SU-DHL-6 (cell line): Measurements from ENCODE around the gene RASGRP4.

ENCODE experiments used
- H2AFZ ChIP-seq: fragments of 200-600 bp; sonication (generic); 2 replicates; pipeline ENCODE4 v1.6.1; 2014; ENCODE audit warnings: low read depth, mild to moderate bottlenecking, moderate library complexity, mixed read lengths, antibody characterized with exemption, low read length; ENCODE audit not compliant: severe bottlenecking
- H3F3A ChIP-seq: fragments of 200-600 bp; shearing (Covaris generic); 2 replicates; pipeline ENCODE4 v1.6.0; 2016; ENCODE audit warnings: antibody characterized with exemption, mild to moderate bottlenecking; ENCODE audit not compliant: insufficient read depth
- H3K27ac ChIP-seq: fragments of 200-600 bp; sonication (generic); 2 replicates; pipeline ENCODE4 v1.5.1; 2016; ENCODE audit warnings: low read depth, mild to moderate bottlenecking, low read length, moderate library complexity, mixed read lengths
- H3K27me3 ChIP-seq: fragments of 200-600 bp; sonication (generic), shearing (Covaris generic); 2 replicates; pipeline ENCODE4 v1.6.0; 2014; ENCODE audit warnings: mild to moderate bottlenecking, low read length
- H3K36me3 ChIP-seq: fragments of 200-600 bp; sonication (generic); 2 replicates; pipeline ENCODE4 v1.6.1; 2014; ENCODE audit warnings: mild to moderate bottlenecking, low read length, mixed read lengths
- H3K4me2 ChIP-seq: fragments of 300-600, 200-600 bp; shearing (Covaris generic), sonication (generic); 2 replicates; pipeline ENCODE4 v1.6.0; 2014; ENCODE audit warnings: low read length, low read depth, mild to moderate bottlenecking; ENCODE audit not compliant: poor library complexity, severe bottlenecking
- H3K4me3 ChIP-seq: fragments of 200-600 bp; sonication (generic); 2 replicates; pipeline ENCODE4 v1.5.1; 2014; ENCODE audit warnings: antibody characterized with exemption, low read length, mild to moderate bottlenecking, mixed read lengths; ENCODE audit not compliant: insufficient read depth, poor library complexity, severe bottlenecking
- H3K79me2 ChIP-seq: fragments of 200-600 bp; sonication (generic); 2 replicates; pipeline ENCODE4 v1.6.1; 2014; ENCODE audit warnings: mild to moderate bottlenecking, low read length, moderate library complexity; ENCODE audit not compliant: insufficient read depth
- H3K9ac ChIP-seq: fragments of 200-600 bp; sonication (generic); 2 replicates; pipeline ENCODE4 v1.7.0; 2014; ENCODE audit warnings: mild to moderate bottlenecking, low read length
- H3K9me2 ChIP-seq: fragments of 200-600 bp; sonication (generic); replicated peaks from 2 replicates; pipeline ENCODE4 v1.6.1; 2014; ENCODE audit warnings: low read length; ENCODE audit not compliant: insufficient read depth
- H3K9me3 ChIP-seq: fragments of 200-600 bp; sonication (generic); 2 replicates; pipeline ENCODE4 v1.6.1; 2014; ENCODE audit warnings: low read length, mixed read lengths; ENCODE audit not compliant: insufficient read depth
- H4K20me1 ChIP-seq: fragments of 200-600 bp; sonication (generic); 2 replicates; pipeline ENCODE4 v1.6.1; 2014; ENCODE audit warnings: low read depth, mild to moderate bottlenecking, antibody characterized with exemption, low read length, moderate library complexity, mixed read lengths
- EZH2phosphoT487 ChIP-seq: fragments of 200-600 bp; sonication (generic), shearing (Covaris generic); conservative IDR thresholded peaks from 2 replicates; pipeline ENCODE4 v1.6.1; 2018; ENCODE audit warnings: mild to moderate bottlenecking, antibody characterized with exemption, low read length, moderate library complexity, mixed read lengths
- TF ChIP-seq, protein P1 (sequence below): fragments of 200-600 bp; sonication (generic); IDR thresholded peaks from one replicate; pipeline ENCODE4 v1.5.1; 2017; ENCODE audit warnings: antibody characterized with exemption, mild to moderate bottlenecking, low read length, moderate library complexity; ENCODE audit not compliant: insufficient read depth, poor library complexity, severe bottlenecking

Gene RASGRP4

DNA sequence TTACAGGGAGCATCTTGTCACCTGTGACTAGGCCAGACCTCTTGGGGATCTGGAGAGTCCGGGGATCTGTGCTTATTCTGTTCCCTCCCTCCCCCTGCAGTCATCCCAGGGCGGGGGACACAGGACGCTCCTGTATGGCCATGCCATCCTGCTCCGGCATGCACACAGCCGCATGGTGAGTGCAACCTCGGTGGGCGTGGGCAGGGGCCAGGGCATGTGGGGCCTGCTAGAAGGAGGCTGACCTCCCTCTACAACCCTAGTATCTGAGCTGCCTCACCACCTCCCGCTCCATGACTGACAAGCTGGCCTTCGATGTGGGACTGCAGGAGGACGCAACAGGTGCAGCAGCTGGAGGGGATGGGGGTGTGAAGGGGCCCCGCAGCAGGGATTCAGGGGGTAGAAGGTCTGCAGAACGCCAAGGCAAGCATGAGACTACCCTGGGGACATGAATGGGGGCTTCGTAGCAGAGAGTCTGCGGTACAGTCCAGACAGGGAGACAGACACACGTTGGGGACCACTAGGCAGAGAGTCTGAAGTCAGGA lies 17.5 kb upstream of the RASGRP4 start:
- no peaks in the 10 kb centered on the region for H3F3A ChIP-seq
- no peak overlapping the region for H3K4me3 ChIP-seq
- no peak overlapping the region for H3K4me2 ChIP-seq
- H2AFZ ChIP-seq, result no peak overlapping the region
- no peaks in the 10 kb centered on the region for H3K79me2 ChIP-seq
- no peak overlapping the region for H3K9ac ChIP-seq
- H3K9me2 ChIP-seq, result no peaks in the 10 kb centered on the region
- no peak for TF ChIP-seq EZH2phosphoT487
- TF ChIP-seq, protein P1, sequence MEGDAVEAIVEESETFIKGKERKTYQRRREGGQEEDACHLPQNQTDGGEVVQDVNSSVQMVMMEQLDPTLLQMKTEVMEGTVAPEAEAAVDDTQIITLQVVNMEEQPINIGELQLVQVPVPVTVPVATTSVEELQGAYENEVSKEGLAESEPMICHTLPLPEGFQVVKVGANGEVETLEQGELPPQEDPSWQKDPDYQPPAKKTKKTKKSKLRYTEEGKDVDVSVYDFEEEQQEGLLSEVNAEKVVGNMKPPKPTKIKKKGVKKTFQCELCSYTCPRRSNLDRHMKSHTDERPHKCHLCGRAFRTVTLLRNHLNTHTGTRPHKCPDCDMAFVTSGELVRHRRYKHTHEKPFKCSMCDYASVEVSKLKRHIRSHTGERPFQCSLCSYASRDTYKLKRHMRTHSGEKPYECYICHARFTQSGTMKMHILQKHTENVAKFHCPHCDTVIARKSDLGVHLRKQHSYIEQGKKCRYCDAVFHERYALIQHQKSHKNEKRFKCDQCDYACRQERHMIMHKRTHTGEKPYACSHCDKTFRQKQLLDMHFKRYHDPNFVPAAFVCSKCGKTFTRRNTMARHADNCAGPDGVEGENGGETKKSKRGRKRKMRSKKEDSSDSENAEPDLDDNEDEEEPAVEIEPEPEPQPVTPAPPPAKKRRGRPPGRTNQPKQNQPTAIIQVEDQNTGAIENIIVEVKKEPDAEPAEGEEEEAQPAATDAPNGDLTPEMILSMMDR, result no peak
- no peaks in the 10 kb centered on the region for H4K20me1 ChIP-seq
- H3K9me3 ChIP-seq, result no peaks in the 10 kb centered on the region
- H3K27me3 ChIP-seq, result no peaks in the 10 kb centered on the region; the same call in 1 of the 2 replicates
- no peaks in the 10 kb centered on the region for H3K36me3 ChIP-seq
- no peak overlapping the region for H3K27ac ChIP-seq

DNA sequence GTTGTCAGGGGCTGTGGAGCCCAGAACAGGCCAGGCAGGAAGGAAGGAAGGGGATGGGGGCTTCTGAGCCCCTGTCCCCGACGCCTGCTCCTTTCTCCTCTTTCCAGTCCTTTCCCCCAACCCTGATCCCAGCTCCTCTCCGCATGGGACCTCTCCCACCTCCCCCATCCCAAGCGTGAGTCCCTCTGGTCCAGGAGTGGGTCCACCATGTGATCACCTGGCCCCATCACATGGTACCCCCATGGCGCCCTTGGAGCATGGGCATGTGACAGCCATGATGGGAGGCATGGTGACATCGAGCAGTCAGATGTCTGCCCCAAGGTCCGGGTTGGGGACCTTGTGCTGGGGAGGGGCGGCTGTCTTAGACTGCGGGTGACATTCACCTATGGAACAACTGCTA lies 16.7 kb upstream of the RASGRP4 start:
- Histone ChIP-seq H3K4me2 (no peak overlapping the region), H3K27ac (no peak overlapping the region), H3K4me3 (no peak overlapping the region), H3F3A (no peaks in the 10 kb centered on the region), H3K79me2 (no peaks in the 10 kb centered on the region), H3K9me3 (no peaks in the 10 kb centered on the region), H3K27me3 (no peaks in the 10 kb centered on the region; the same call in 1 of the 2 replicates), H3K9me2 (no peaks in the 10 kb centered on the region), H4K20me1 (no peaks in the 10 kb centered on the region), H2AFZ (no peak overlapping the region), H3K9ac (no peak overlapping the region), H3K36me3 (no peaks in the 10 kb centered on the region)
- no peak for TF ChIP-seq EZH2phosphoT487
- TF ChIP-seq, protein P1, result no peak

DNA sequence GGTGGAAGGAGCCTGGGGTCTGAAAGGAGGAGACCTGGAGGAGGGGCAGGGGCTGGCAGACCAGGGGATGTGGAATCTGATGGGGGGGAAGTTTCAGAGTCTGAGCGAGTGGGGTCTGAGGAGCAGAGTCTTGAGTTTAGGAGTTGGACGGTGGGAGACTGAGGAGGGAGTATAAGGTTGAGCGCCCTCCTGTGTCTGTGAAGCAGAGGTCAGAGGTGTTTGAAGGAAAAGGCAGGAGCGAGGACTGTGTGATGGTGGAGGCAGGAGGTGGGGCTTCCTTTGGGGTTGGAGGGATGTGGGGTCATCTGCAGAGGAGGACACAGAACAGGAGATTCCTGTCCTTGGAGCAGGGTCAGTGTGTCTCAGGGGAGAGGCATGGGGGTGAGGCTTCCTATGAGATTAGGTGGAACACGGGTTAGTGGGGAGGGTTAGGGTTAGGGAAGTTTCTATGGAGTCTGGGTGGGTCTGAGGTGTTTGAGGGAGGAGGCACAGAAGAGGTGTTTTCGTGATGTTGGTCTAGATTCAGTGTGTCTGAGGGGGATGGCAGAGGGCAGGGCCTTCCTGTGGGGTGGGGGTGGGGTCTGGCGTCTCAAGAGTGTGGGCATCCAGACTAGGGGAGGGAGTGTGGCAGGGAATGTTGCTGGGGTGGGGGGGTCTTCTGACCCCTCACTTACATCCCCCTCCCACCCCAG lies 15.8 kb upstream of the RASGRP4 start:
- Histone ChIP-seq H3K79me2 (no peaks in the 10 kb centered on the region), H3K4me2 (no peak overlapping the region), H2AFZ (no peak overlapping the region), H3K36me3 (no peaks in the 10 kb centered on the region), H3K27ac (no peak overlapping the region), H4K20me1 (no peaks in the 10 kb centered on the region), H3K4me3 (no peak overlapping the region), H3K9ac (no peak overlapping the region), H3K9me2 (no peaks in the 10 kb centered on the region), H3K9me3 (no peaks in the 10 kb centered on the region), H3F3A (no peaks in the 10 kb centered on the region), H3K27me3 (no peaks in the 10 kb centered on the region; the same call in 1 of the 2 replicates)
- TF ChIP-seq, protein P1, result no peak
- no peak for TF ChIP-seq EZH2phosphoT487
